Endothelial cell of umbilical vein (primary cell): ENCODE data around the gene PACS1. TPM values are rescaled to one million over a fixed set of nuclear protein-coding genes. Genes with fewer than 3 reads are reported as not detected.

ENCODE experiments used
- BruUV-seq: library from RNA; stranded (reverse); fragments of 400-500 nt; replicated peaks from 2 replicates; lab custom pipeline; 2021; lab: Mats Ljungman, UMichigan
- CTCF ChIA-PET: fragments of 300-600, 350-600 bp; sonication (Branson Sonifier 250); formaldehyde crosslinking; loops from one replicate; lab custom pipeline; 2021; ENCODE audit warnings: antibody characterized with exemption, inconsistent platforms; lab: Charles Lee
- POLR2A ChIA-PET: fragments of 300-600, 350-600 bp; sonication (Branson Sonifier 250); formaldehyde crosslinking; loops from one replicate; lab custom pipeline; 2021; ENCODE audit warnings: antibody characterized with exemption, inconsistent platforms; lab: Charles Lee
- DNase-seq: peaks from one replicate; pipeline ENCODE4 v3.0.0-alpha.2; 2011; ENCODE audit warnings: low read depth, low spot score
- FAIRE-seq: peaks from 2 replicates; lab custom pipeline; 2011; peaks lifted over from hg19 to GRCh38; lab: Jason Lieb, UNC
- H2AFZ ChIP-seq: 2 replicates; pipeline ENCODE4 v1.6.0; 2012; ENCODE audit warnings: low read depth, low read length, control low read depth, inconsistent platforms
- H3K27ac ChIP-seq: 2 replicates; pipeline ENCODE4 v1.5.1; 2011; ENCODE audit warnings: low read depth, mild to moderate bottlenecking, control low read depth, low read length, moderate library complexity; ENCODE audit not compliant: insufficient read depth
- H3K27me3 ChIP-seq, 2 experiments: 2 replicates each; pipeline versions ENCODE4 v1.6.0 to v1.6.1; 2011; ENCODE audit warnings: low read length in 2 of 2, mixed read lengths in 1 of 2; ENCODE audit not compliant: control insufficient read depth in 2 of 2, insufficient read depth in 2 of 2
- H3K36me3 ChIP-seq, 2 experiments: 2 replicates in 1 of 2; 3 replicates in 1 of 2; pipeline ENCODE4 v1.5.1; 2011; ENCODE audit warnings: low read length in 2 of 2, mild to moderate bottlenecking in 1 of 2, moderate library complexity in 1 of 2; ENCODE audit not compliant: control insufficient read depth in 2 of 2, insufficient read depth in 2 of 2; ENCODE audit errors: extremely low read depth in 1 of 2
- H3K4me1 ChIP-seq: 3 replicates; pipeline ENCODE4 v1.5.1; 2011; ENCODE audit warnings: mild to moderate bottlenecking, low read length; ENCODE audit not compliant: control insufficient read depth, insufficient read depth; ENCODE audit errors: extremely low read depth
- H3K4me2 ChIP-seq: 2 replicates; pipeline ENCODE4 v1.6.1; 2011; ENCODE audit warnings: low read length, control low read depth, mixed read lengths; ENCODE audit not compliant: insufficient read depth
- H3K4me3 ChIP-seq, 3 experiments: fragments of 200-600 bp in 1 of 3; sonication (generic), shearing (Covaris generic) in 1 of 3; replicated peaks in 1 of 3; 2 replicates each; pipeline ENCODE4 v1.5.1; 2011 to 2016; ENCODE audit warnings: control low read depth in 3 of 3, low read length in 3 of 3, mild to moderate bottlenecking in 2 of 3, inconsistent platforms in 1 of 3, low read depth in 1 of 3, moderate library complexity in 1 of 3; ENCODE audit not compliant: insufficient read depth in 1 of 3
- H3K79me2 ChIP-seq: 2 replicates; pipeline ENCODE4 v1.6.0; 2012; ENCODE audit warnings: low read length, inconsistent platforms; ENCODE audit not compliant: control insufficient read depth, insufficient read depth
- H3K9ac ChIP-seq: replicated peaks from 2 replicates; pipeline ENCODE3; 2011; ENCODE audit warnings: low read length, control low read depth; ENCODE audit not compliant: insufficient read depth; ENCODE audit errors: extremely low read depth
- H3K9me1 ChIP-seq: replicated peaks from 3 replicates; pipeline ENCODE4 v1.6.0; 2011; ENCODE audit warnings: mild to moderate bottlenecking, low read length; ENCODE audit not compliant: control insufficient read depth, insufficient read depth; ENCODE audit errors: extremely low read depth
- H3K9me3 ChIP-seq: replicated peaks from 2 replicates; pipeline ENCODE4 v1.5.1; 2012; ENCODE audit warnings: low read length, inconsistent platforms; ENCODE audit not compliant: control insufficient read depth, insufficient read depth
- H4K20me1 ChIP-seq: replicated peaks from 2 replicates; pipeline ENCODE3; 2011; ENCODE audit warnings: mild to moderate bottlenecking, low read length; ENCODE audit not compliant: control insufficient read depth, insufficient read depth; ENCODE audit errors: extremely low read depth
- CTCF ChIP-seq, 2 donors: IDR thresholded peaks; 1 replicate in 1 of 2; 2 replicates in 1 of 2; pipeline ENCODE4 v1.5.1; 2011; ENCODE audit warnings: low read length in 2 of 2, mild to moderate bottlenecking in 2 of 2, moderate library complexity in 2 of 2, control low read depth in 1 of 2, inconsistent platforms in 1 of 2, low read depth in 1 of 2; ENCODE audit not compliant: insufficient read depth in 1 of 2; ENCODE audit errors: extremely low read depth in 1 of 2
- EZH2 ChIP-seq: IDR thresholded peaks from 2 replicates; pipeline ENCODE4 v1.6.1; 2012; ENCODE audit warnings: borderline replicate concordance, low read depth, mild to moderate bottlenecking, moderate library complexity, low read length, inconsistent platforms; ENCODE audit not compliant: severe bottlenecking
- FOS ChIP-seq: IDR thresholded peaks from 2 replicates; pipeline ENCODE4 v1.6.1; 2011; ENCODE audit warnings: mild to moderate bottlenecking, low read length, moderate library complexity, borderline replicate concordance; ENCODE audit not compliant: insufficient read depth
- GATA2 ChIP-seq: IDR thresholded peaks from 2 replicates; pipeline ENCODE4 v1.7.0; 2011; ENCODE audit warnings: low read depth, mild to moderate bottlenecking, moderate library complexity, mixed read lengths, low read length; ENCODE audit not compliant: insufficient read length, insufficient read depth
- JUN ChIP-seq: IDR thresholded peaks from 2 replicates; pipeline ENCODE4 v1.6.1; 2011; ENCODE audit warnings: borderline replicate concordance, low read depth; ENCODE audit not compliant: insufficient read length, insufficient read depth
- MAX ChIP-seq: IDR thresholded peaks from 2 replicates; pipeline ENCODE4 v1.6.1; 2011; ENCODE audit not compliant: insufficient read depth, insufficient read length
- MYC ChIP-seq: IDR thresholded peaks from one replicate; pipeline ENCODE4 v1.6.1; 2011; ENCODE audit warnings: mild to moderate bottlenecking, low read depth, low read length
- POLR2A ChIP-seq: IDR thresholded peaks from 2 replicates; pipeline ENCODE4 v1.6.1; 2012; ENCODE audit warnings: low read depth, mild to moderate bottlenecking, control low read depth, low read length
- POLR2AphosphoS5 ChIP-seq: IDR thresholded peaks from 2 replicates; pipeline ENCODE4 v1.6.1; 2012; ENCODE audit warnings: low read depth, mild to moderate bottlenecking, control low read depth, low read length, moderate library complexity; ENCODE audit not compliant: insufficient read depth
- dilution Hi-C: fragments of 300-500 bp; cut with MboI; formaldehyde crosslinking; loops from one replicate; pipeline ENCODE4 v1.15.0; 2019; ENCODE audit warnings: low sequenced_read_pairs; ENCODE audit not compliant: extremely low pct_ligation_motif_present
- intact Hi-C: fragments of 100-400 bp; cut with micrococcal nuclease; formaldehyde crosslinking; loops from one replicate; pipeline ENCODE4 v1.10.0; 2022
- polyA plus RNA-seq, 4 experiments: library from polyadenylated mRNA; depleted of rRNA in 3 of 4; stranded (reverse) in 3 of 4; unstranded in 1 of 4; fragments of >200 nt; gene quantifications; 2 replicates each; pipeline versions ENCODE4 v1.2.1 to v1.2.3, GENCODE V29; 2011 to 2012; ENCODE audit warnings: missing spikeins in 1 of 4
- total RNA-seq: library from RNA; stranded (reverse); gene quantifications from 2 replicates; pipeline ENCODE4 v1.2.3, GENCODE V29; 2021

The PACS1 gene
- total and polyA plus RNA-seq, 2 donors (not counting 3 experiments of a cell fraction or from before 2014, with no cell fraction given): 26.4 to 64.4 TPM

GRCh38 chr11:66224226-66224855 is 154.3 kb downstream of the PACS1 start:
- no peak overlapping the region for H3K9ac ChIP-seq
- H3K27me3 ChIP-seq: no peaks in the 10 kb centered on the region
- no peak for DNase-seq
- ChIA-PET POLR2A (no interaction called here), CTCF (no interaction called here)
- no peaks in the 10 kb centered on the region for H4K20me1 ChIP-seq
- no peak overlapping the region for H3K4me3 ChIP-seq
- H3K9me1 ChIP-seq: no peaks in the 10 kb centered on the region
- no peak for TF ChIP-seq POLR2A
- TF ChIP-seq MYC: no peak
- TF ChIP-seq FOS: no peak
- TF ChIP-seq JUN: no peak
- TF ChIP-seq POLR2AphosphoS5: no peak
- TF ChIP-seq EZH2: no peak
- TF ChIP-seq GATA2: no peak
- TF ChIP-seq CTCF (IDR thresholded peaks at IDR 0.05; ENCODE audit: extremely low read depth in 1 of 2, insufficient read depth in 1 of 2, low read depth in 1 of 2, low read length in 2 of 2): no peak
- no peak for TF ChIP-seq MAX
- H3K79me2 ChIP-seq: no peaks in the 10 kb centered on the region
- no peaks in the 10 kb centered on the region for H3K4me1 ChIP-seq
- no peak overlapping the region for H3K27ac ChIP-seq
- no peak for FAIRE-seq
- intact Hi-C loops (no loop called here), dilution Hi-C loops (no loop called here)
- peaks cover 4 to 18% of the 10 kb centered on the region in 2 experiments for H3K36me3 ChIP-seq
- H3K4me2 ChIP-seq: no peak overlapping the region
- BruUV-seq: no TSS peak
- no peak overlapping the region for H2AFZ ChIP-seq
- H3K9me3 ChIP-seq: no peaks in the 10 kb centered on the region
